HepG2 (cell line): Measurements from ENCODE around the gene TANGO6. TPM values are rescaled to one million over a fixed set of nuclear protein-coding genes. Genes with fewer than 3 reads are reported as not detected.

ENCODE experiments used
- ATAC-seq: fragments of 200-7000 bp; cut with Tn5 transposase; 3 replicates; pipeline ENCODE4 v1.9.1; 2020; ENCODE audit warnings: mild to moderate bottlenecking, moderate library complexity
- BruUV-seq: library from RNA; stranded (reverse); fragments of 400-500 nt; replicated peaks from 2 replicates; lab custom pipeline; 2021; lab: Mats Ljungman, UMichigan
- CTCF ChIA-PET: fragments of 300-600 bp; formaldehyde crosslinking; extraction: SDS; loops from one replicate; lab custom pipeline; 2021; ENCODE audit warnings: low total read pairs, inconsistent platforms, low intra/inter-chr PET ratio; lab: Yijun Ruan, JAX
- POLR2A ChIA-PET: fragments of 350-600 bp; sonication (Branson Sonifier 250); formaldehyde crosslinking; loops from one replicate; lab custom pipeline; 2020; ENCODE audit warnings: antibody characterized with exemption, inconsistent platforms; lab: Yijun Ruan, JAX
- DNase-seq: peaks from one replicate; pipeline ENCODE4 v3.0.0-alpha.2; 2015; ENCODE audit warnings: low spot score
- FAIRE-seq: peaks from 3 replicates; lab custom pipeline; 2011; peaks lifted over from hg19 to GRCh38; lab: Jason Lieb, UNC
- H2AFZ ChIP-seq: one replicate; pipeline ENCODE4 v1.6.1; 2011; ENCODE audit warnings: low read length, inconsistent platforms
- H3K27ac ChIP-seq: fragments of 300-600 bp; 3 replicates; pipeline ENCODE4 v1.8.0; 2011; ENCODE audit warnings: mixed run types, mild to moderate bottlenecking, mixed read lengths, low read length, inconsistent platforms; ENCODE audit not compliant: insufficient read depth; ENCODE audit errors: extremely low read length
- H3K27me3 ChIP-seq, 2 experiments: fragments of 200-600 bp in 1 of 2; 2 replicates in 1 of 2; 3 replicates in 1 of 2; pipeline versions ENCODE4 v1.6.0 to v1.8.0; 2011; ENCODE audit warnings: low read length in 2 of 2, mild to moderate bottlenecking in 2 of 2, moderate library complexity in 2 of 2, inconsistent platforms in 1 of 2; ENCODE audit not compliant: insufficient read depth in 2 of 2, control insufficient read depth in 1 of 2
- H3K36me3 ChIP-seq, 2 experiments: fragments of 200-600 bp in 1 of 2; replicated peaks in 1 of 2; 2 replicates in 1 of 2; 3 replicates in 1 of 2; pipeline versions ENCODE4 v1.5.1 to v1.8.0; 2011; ENCODE audit warnings: low read length in 2 of 2, inconsistent platforms in 1 of 2; ENCODE audit not compliant: insufficient read depth in 2 of 2, control insufficient read depth in 1 of 2
- H3K4me1 ChIP-seq: 2 replicates; pipeline ENCODE4 v1.5.1; 2012; ENCODE audit warnings: low read length, inconsistent platforms; ENCODE audit not compliant: insufficient read depth
- H3K4me2 ChIP-seq: 2 replicates; pipeline ENCODE4 v1.6.0; 2011; ENCODE audit warnings: low read depth, low read length, inconsistent platforms
- H3K4me3 ChIP-seq, 3 experiments: fragments of 200-600 bp in 1 of 3; sonication (generic), shearing (Covaris generic) in 1 of 3; replicated peaks in 1 of 3; 2 replicates each; pipeline ENCODE4 v1.5.1; 2011 to 2016; ENCODE audit warnings: low read length in 3 of 3, inconsistent platforms in 2 of 3, low read depth in 2 of 3, mild to moderate bottlenecking in 2 of 3, control low read depth in 1 of 3, mixed read lengths in 1 of 3; ENCODE audit not compliant: insufficient read depth in 1 of 3
- H3K79me2 ChIP-seq: one replicate; pipeline ENCODE4 v1.6.1; 2011; ENCODE audit warnings: low read length, inconsistent platforms; ENCODE audit not compliant: insufficient read depth
- H3K9ac ChIP-seq: 2 replicates; pipeline ENCODE4 v1.6.0; 2011; ENCODE audit warnings: mild to moderate bottlenecking, low read depth, low read length, inconsistent platforms; ENCODE audit not compliant: insufficient read depth
- H3K9me3 ChIP-seq: 2 replicates; pipeline ENCODE4 v1.5.1; 2012; ENCODE audit warnings: mild to moderate bottlenecking, low read length
- H4K20me1 ChIP-seq: 2 replicates; pipeline ENCODE4 v1.6.0; 2011; ENCODE audit warnings: inconsistent platforms, mild to moderate bottlenecking, low read length, moderate library complexity; ENCODE audit not compliant: insufficient read depth
- HNRNPLL ChIP-seq: fragments of 200-400 bp; formaldehyde crosslinking; IDR thresholded peaks from 2 replicates; pipeline ENCODE4 v1.6.1; 2017; ENCODE audit warnings: mild to moderate bottlenecking, low read depth, low read length; ENCODE audit not compliant: poor library complexity, severe bottlenecking
- IKZF5 ChIP-seq: IDR thresholded peaks from 2 replicates; pipeline ENCODE4 v1.6.1; 2018; ENCODE audit warnings: missing genetic modification reagents, mild to moderate bottlenecking, missing compliant biosample characterization
- MXD1 ChIP-seq: sonication (generic); formaldehyde crosslinking; IDR thresholded peaks from 2 replicates; pipeline ENCODE4 v1.4.0; 2020; ENCODE audit warnings: mild to moderate bottlenecking, missing genetic modification reagents
- NBN ChIP-seq: fragments of 450-650 bp; conservative IDR thresholded peaks from 2 replicates; pipeline ENCODE4 v1.6.1; 2017
- RXRA ChIP-seq: sonication (generic); formaldehyde crosslinking; IDR thresholded peaks from 2 replicates; pipeline ENCODE4 v1.5.1; 2020; ENCODE audit warnings: missing genetic modification reagents
- ZBTB34 ChIP-seq: sonication (generic); formaldehyde crosslinking; IDR thresholded peaks from 2 replicates; pipeline ENCODE4 v1.8.0; 2022; ENCODE audit warnings: mild to moderate bottlenecking, missing genetic modification reagents
- ZFX ChIP-seq: sonication (generic); formaldehyde crosslinking; IDR thresholded peaks from 2 replicates; pipeline ENCODE4 v1.4.0; 2020; ENCODE audit warnings: mild to moderate bottlenecking, low read depth, missing genetic modification reagents, moderate library complexity
- ZNF30 ChIP-seq: sonication (generic); formaldehyde crosslinking; IDR thresholded peaks from 2 replicates; pipeline ENCODE4 v1.5.0; 2020; ENCODE audit warnings: mild to moderate bottlenecking, missing genetic modification reagents
- ZNF430 ChIP-seq: sonication (generic); formaldehyde crosslinking; IDR thresholded peaks from 2 replicates; pipeline ENCODE4 v1.9.0; 2021; ENCODE audit warnings: mild to moderate bottlenecking, missing genetic modification reagents
- ZNF563 ChIP-seq: sonication (generic); formaldehyde crosslinking; IDR thresholded peaks from 2 replicates; pipeline ENCODE4 v1.8.0; 2022; ENCODE audit warnings: mild to moderate bottlenecking, moderate library complexity, missing genetic modification reagents
- ZNF574 ChIP-seq: sonication (generic); formaldehyde crosslinking; IDR thresholded peaks from 2 replicates; pipeline ENCODE4 v1.4.0; 2020; ENCODE audit warnings: missing genetic modification reagents
- ZNF790 ChIP-seq: sonication (generic); formaldehyde crosslinking; IDR thresholded peaks from 2 replicates; pipeline ENCODE4 v1.8.0; 2022; ENCODE audit warnings: missing genetic modification reagents, mild to moderate bottlenecking, borderline replicate concordance
- ZSCAN25 ChIP-seq: sonication (generic); formaldehyde crosslinking; IDR thresholded peaks from 2 replicates; pipeline ENCODE4 v1.8.0; 2022; ENCODE audit warnings: mild to moderate bottlenecking, missing genetic modification reagents
- ZSCAN9 ChIP-seq: IDR thresholded peaks from 2 replicates; pipeline ENCODE4 v1.6.1; 2016; ENCODE audit warnings: borderline replicate concordance
- WGBS: methylation state at CpG from one replicate; pipeline ENCODE4 v1.1.6; 2017; ENCODE audit warnings: low lambda C conversion rate; 5-methylcytosine and 5-hydroxymethylcytosine counted together
- in situ Hi-C: cut with HindIII; loops from 2 replicates; pipeline ENCODE4 v1.10.0; 2017; ENCODE audit warnings: low pct_unique_long_range_greater_than_20kb; ENCODE audit not compliant: extremely low pct_ligation_motif_present
- intact Hi-C: fragments of 100-400 bp; cut with micrococcal nuclease; formaldehyde crosslinking; loops from one replicate; pipeline ENCODE4 v1.10.0; 2022; ENCODE audit not compliant: unreplicated experiment
- polyA plus RNA-seq, 8 experiments: library from polyadenylated mRNA; depleted of rRNA in 3 of 8; stranded (reverse) in 7 of 8; unstranded in 1 of 8; fragments of >200 nt; fragmentation: Illumina TruSeq in 4 of 8; extraction: Trizol in 4 of 8; gene quantifications; 2 replicates each; pipeline versions ENCODE4 v1.2.1 to v1.2.3, GENCODE V29; 2011 to 2016; ENCODE audit warnings: low read depth in 4 of 8, missing spikeins in 1 of 8, mixed read lengths in 1 of 8; ENCODE audit not compliant: insufficient read depth in 1 of 8
- total RNA-seq, 5 experiments: library from RNA; depleted of rRNA; stranded (reverse); fragments of >200 nt; fragmentation: Illumina TruSeq; extraction: Trizol; gene quantifications; 2 replicates each; pipeline ENCODE4 v1.2.3, GENCODE V29; 2016; ENCODE audit warnings: low read depth in 1 of 5

Gene TANGO6
- total and polyA plus RNA-seq, 2 of the 13 experiments (the other 11 are each of a cell fraction or from before 2014, with no cell fraction given): 7.2 to 13.3 TPM

GRCh38 chr16:69089091-69089910, 246.0 kb downstream of the TANGO6 start:
- intact Hi-C loops: no loop called here
- H3K27me3 ChIP-seq: no peaks in the 10 kb centered on the region
- H3K4me1 ChIP-seq: peaks cover 38% of the 10 kb centered on the region
- H2AFZ ChIP-seq: peak overlapping the region; percentile 25
- POLR2A ChIA-PET: interaction anchor here (0.8 to 1.8 kb wide), 3 partner anchors 11 to 44 kb away, joined by 3 to 9 read pairs (median 3); partner anchors contain the start of gene HAS3
- no peaks in the 10 kb centered on the region for H3K79me2 ChIP-seq
- H4K20me1 ChIP-seq: no peaks in the 10 kb centered on the region
- 9% methylated on average over 12 of the region's 16 CpGs for WGBS
- peak; percentile 72 for DNase-seq
- H3K4me2 ChIP-seq: peak overlapping the region; percentile 88
- CTCF ChIA-PET: no interaction called here
- no TSS peak for BruUV-seq
- peak overlapping the region; percentile 29 to 67 (median 34) for H3K4me3 ChIP-seq
- peak overlapping the region; percentile 50 for H3K9ac ChIP-seq
- H3K27ac ChIP-seq: peak overlapping the region; percentile 2
- ATAC-seq: peak; percentile 96
- FAIRE-seq: peak; percentile 71
- H3K9me3 ChIP-seq: no peaks in the 10 kb centered on the region
- H3K36me3 ChIP-seq: no peaks in the 10 kb centered on the region; a peak in 1 of 5 replicates
- in situ Hi-C loops: no loop called here
- TF ChIP-seq ZNF790 (no peak), ZNF430 (peak; percentile 71; the same call in 1 of the 2 replicates), ZFX (peak; percentile 69), MXD1 (no peak), RXRA (0 out of 2 replicates have a peak, but pooled peaks have one; percentile 63), ZNF574 (CRISPR knock-in tag) (peak; percentile 48), ZNF563 (CRISPR knock-in tag) (no peak), ZSCAN9 (0 out of 2 replicates have a peak, but pooled peaks have one; percentile 36), ZBTB34 (CRISPR knock-in tag) (0 out of 2 replicates have a peak, but pooled peaks have one; percentile 69), ZNF30 (CRISPR knock-in tag) (no peak), ZSCAN25 (CRISPR knock-in tag) (0 out of 2 replicates have a peak, but pooled peaks have one; percentile 38), NBN (no peak), IKZF5 (CRISPR knock-in tag) (0 out of 2 replicates have a peak, but pooled peaks have one; percentile 7), HNRNPLL (no peak)
